HG03342 (cell line): ENCODE data around the gene CLN6.
"Not testable (repeated sequence)": the region's sequence is repeated elsewhere in the genome, so short reads cannot be mapped to it uniquely, and the experiment has no call there.

Experiments
- ATAC-seq: cut with Tn5 transposase; IDR thresholded peaks from one replicate; pipeline ENCODE4 v1.9.1; 2021; ENCODE audit warnings: mild to moderate bottlenecking, moderate library complexity; ENCODE audit not compliant: unreplicated experiment

CLN6 gene

GRCh38 chr15:68224108-68224507, 5.4 kb downstream of the CLN6 start:
- ATAC-seq: no peak

- no peak for ATAC-seq
Observed at GRCh38 chr15:68223171-68223570, 6.4 kb downstream of the CLN6 start.

GRCh38 chr15:68222432-68222743, 7.1 kb downstream of the CLN6 start:
- not testable (repeated sequence) for ATAC-seq

- ATAC-seq: not testable (repeated sequence)
Observed at GRCh38 chr15:68221530-68222431, 7.7 kb downstream of the CLN6 start.

- no peak for ATAC-seq
Observed at GRCh38 chr15:68220967-68221366, 8.6 kb downstream of the CLN6 start.

GRCh38 chr15:68220489-68220888, 9.0 kb downstream of the CLN6 start:
- ATAC-seq: no peak

- ATAC-seq: no peak
Observed at GRCh38 chr15:68218847-68219798, 10.4 kb downstream of the CLN6 start.

GRCh38 chr15:68218331-68218730, 11.2 kb downstream of the CLN6 start:
- ATAC-seq: no peak

GRCh38 chr15:68217341-68217740, 12.2 kb downstream of the CLN6 start:
- ATAC-seq: no peak

GRCh38 chr15:68214838-68215254, 14.7 kb downstream of the CLN6 start:
- ATAC-seq: no peak

- ATAC-seq: no peak
Observed at GRCh38 chr15:68213991-68214837, 15.3 kb downstream of the CLN6 start.

- not testable (repeated sequence) for ATAC-seq
Observed at GRCh38 chr15:68213491-68213845, 16.1 kb downstream of the CLN6 start.

GRCh38 chr15:68211656-68212320, 17.7 kb downstream of the CLN6 start:
- no peak for ATAC-seq

- no peak for ATAC-seq
Observed at GRCh38 chr15:68210821-68211655, 18.5 kb downstream of the CLN6 start.

GRCh38 chr15:68210409-68210756, 19.1 kb downstream of the CLN6 start:
- ATAC-seq: no peak

- ATAC-seq: peak; percentile 54
Observed at GRCh38 chr15:68209735-68210408, 19.7 kb downstream of the CLN6 start.

- ATAC-seq: no peak
Observed at GRCh38 chr15:68209272-68209671, 20.3 kb downstream of the CLN6 start.

GRCh38 chr15:68208636-68209240, 20.8 kb downstream of the CLN6 start:
- ATAC-seq: no peak

- no peak for ATAC-seq
Observed at GRCh38 chr15:68208136-68208535, 21.4 kb downstream of the CLN6 start.
